Smooth muscle cell (in vitro differentiated cells): ENCODE measurements around the gene LLGL1. TPM values are rescaled to one million over a fixed set of nuclear protein-coding genes. Genes with fewer than 3 reads are reported as not detected.

Experiments
- DNase-seq: peaks from one replicate; lab custom pipeline; 2025; ENCODE audit not compliant: unreplicated experiment; lab: John Stamatoyannopoulos, UW
- H2AFZ ChIP-seq: fragments of 200-600 bp; sonication (generic); 2 replicates; pipeline ENCODE4 v1.6.0; 2016; ENCODE audit warnings: antibody characterized with exemption, low read depth, mild to moderate bottlenecking
- H3F3A ChIP-seq: fragments of 200-600 bp; sonication (generic); 2 replicates; pipeline ENCODE4 v1.6.0; 2017; ENCODE audit warnings: antibody characterized with exemption, low read depth
- H3K27ac ChIP-seq: fragments of 200-600 bp; sonication (generic); 2 replicates; pipeline ENCODE4 v1.5.1; 2016; ENCODE audit warnings: low read depth, mild to moderate bottlenecking
- H3K27me3 ChIP-seq: fragments of 200-600 bp; sonication (generic); 2 replicates; pipeline ENCODE4 v1.6.1; 2016; ENCODE audit warnings: low read depth, mild to moderate bottlenecking
- H3K36me3 ChIP-seq: fragments of 200-600 bp; sonication (generic); 2 replicates; pipeline ENCODE4 v1.5.1; 2016; ENCODE audit warnings: low read depth
- H3K4me1 ChIP-seq: fragments of 200-600 bp; sonication (generic); 2 replicates; pipeline ENCODE4 v1.5.1; 2016; ENCODE audit warnings: low read depth
- H3K4me2 ChIP-seq: fragments of 200-600 bp; sonication (generic); 2 replicates; pipeline ENCODE4 v1.6.0; 2016; ENCODE audit warnings: mild to moderate bottlenecking
- H3K4me3 ChIP-seq: fragments of 200-600 bp; sonication (generic); 2 replicates; pipeline ENCODE4 v1.5.1; 2016; ENCODE audit warnings: mild to moderate bottlenecking
- H3K79me2 ChIP-seq: fragments of 200-600 bp; sonication (generic); 2 replicates; pipeline ENCODE4 v1.6.0; 2016; ENCODE audit warnings: low read depth, mild to moderate bottlenecking
- H3K9ac ChIP-seq: fragments of 200-600 bp; sonication (generic); 2 replicates; pipeline ENCODE4 v1.6.0; 2016; ENCODE audit warnings: low read depth
- H3K9me3 ChIP-seq: fragments of 200-600 bp; sonication (generic); replicated peaks from 2 replicates; pipeline ENCODE4 v1.5.1; 2016; ENCODE audit warnings: low read depth
- H4K20me1 ChIP-seq: fragments of 200-600 bp; sonication (generic); 2 replicates; pipeline ENCODE4 v1.6.0; 2016; ENCODE audit warnings: low read depth
- CTCF ChIP-seq: fragments of 200-600 bp; sonication (generic); IDR thresholded peaks from 2 replicates; pipeline ENCODE4 v1.5.1; 2017; ENCODE audit warnings: borderline replicate concordance, mild to moderate bottlenecking, antibody characterized with exemption; ENCODE audit not compliant: insufficient read depth, poor library complexity, severe bottlenecking
- WGBS: methylation state at CpG from one replicate; pipeline ENCODE4 v1.1.7; 2016; ENCODE audit warnings: low lambda C conversion rate; 5-methylcytosine and 5-hydroxymethylcytosine counted together
- polyA plus RNA-seq: library from polyadenylated mRNA; unstranded; fragments of >200 nt; fragmentation: Nextera tagmentation; extraction: Ambion mirVana; gene quantifications from 2 replicates; pipeline ENCODE4 v1.2.1, GENCODE V29; 2016
- total RNA-seq: library from RNA; depleted of rRNA; stranded (reverse); fragments of >200 nt; gene quantifications from 2 replicates; pipeline ENCODE4 v1.2.3, GENCODE V29; 2014

The LLGL1 gene
- total and polyA plus RNA-seq, 2 experiments from 2014 or later = 8.5 to 37.7 TPM

- H3F3A ChIP-seq = no peaks in the 10 kb centered on the region
- no peak for TF ChIP-seq CTCF
- DNase-seq = peak; percentile 52
Measured at GRCh38 chr17:18225642-18226283, 328 bp downstream of the LLGL1 start.

GRCh38 chr17:18226284-18226945 is 980 bp downstream of the LLGL1 start:
- no peaks in the 10 kb centered on the region for H3F3A ChIP-seq
- H3K27me3 ChIP-seq = no peaks in the 10 kb centered on the region
- H3K4me1 ChIP-seq = peaks cover 40% of the 10 kb centered on the region
- DNase-seq = peak; percentile 32
- no peak for TF ChIP-seq CTCF
- no peaks in the 10 kb centered on the region for H3K9me3 ChIP-seq
- H3K9ac ChIP-seq = peak overlapping the region; percentile 85
- no peaks in the 10 kb centered on the region for H3K36me3 ChIP-seq
- H4K20me1 ChIP-seq = peaks cover 51% of the 10 kb centered on the region
- 26% methylated on average over 14 of the region's 16 CpGs for WGBS
- H2AFZ ChIP-seq = no peak overlapping the region
- H3K79me2 ChIP-seq = peaks cover 57% of the 10 kb centered on the region
- peak overlapping the region; percentile 96 for H3K4me2 ChIP-seq
- H3K27ac ChIP-seq = peak overlapping the region; percentile 52
- H3K4me3 ChIP-seq = peak overlapping the region; percentile 76

More at GRCh38 chr17:18225642-18226283, 328 bp downstream of the LLGL1 start:
- Histone ChIP-seq H3K4me3 (peak overlapping the region; percentile 76), H3K4me1 (peaks cover 33% of the 10 kb centered on the region), H3K9me3 (no peaks in the 10 kb centered on the region), H3K27me3 (no peaks in the 10 kb centered on the region), H3K9ac (peak overlapping the region; percentile 85), H3K4me2 (peak overlapping the region; percentile 96), H3K79me2 (peaks cover 50% of the 10 kb centered on the region), H3K36me3 (no peaks in the 10 kb centered on the region), H3K27ac (peak overlapping the region; percentile 52), H2AFZ (no peak overlapping the region), H4K20me1 (peaks cover 45% of the 10 kb centered on the region)
- under 1% methylated on average over 19 of the region's 57 CpGs for WGBS

- Histone ChIP-seq H3K4me1 (peaks cover 43% of the 10 kb centered on the region), H3K27ac (no peak overlapping the region), H3F3A (no peaks in the 10 kb centered on the region), H3K27me3 (no peaks in the 10 kb centered on the region), H3K4me3 (no peak overlapping the region), H4K20me1 (peaks cover 63% of the 10 kb centered on the region), H3K4me2 (no peak overlapping the region), H3K9ac (no peak overlapping the region), H3K79me2 (peaks cover 59% of the 10 kb centered on the region), H2AFZ (no peak overlapping the region), H3K36me3 (no peaks in the 10 kb centered on the region), H3K9me3 (no peaks in the 10 kb centered on the region)
- WGBS = 94% methylated on average over 5 of the region's 5 CpGs
- DNase-seq = no peak
- TF ChIP-seq CTCF = no peak
Measured at GRCh38 chr17:18227635-18228034, 2.2 kb downstream of the LLGL1 start.
